ENCODE results near the gene LNPEP. TPM values are rescaled to one million over a fixed set of nuclear protein-coding genes. Genes with fewer than 3 reads are reported as not detected.

The LNPEP gene
- total and polyA plus RNA-seq, 2 of the 4 experiments (the other 2 are of a cell fraction) = 3.6 to 27.4 TPM

GRCh38 chr5:97011567-97011966 lies 75.7 kb downstream of the LNPEP start:
- no peak overlapping the region for H2BK5ac ChIP-seq (ENCODE audit: low read depth, low read length, poor library complexity, severe bottlenecking)
- H3K36me3 ChIP-seq (ENCODE audit: control insufficient read depth, insufficient read depth, low read length) = 0 out of 2 replicates have a peak, but pooled peaks cover 5% of the 10 kb centered on the region
- no peak overlapping the region for H2AK5ac ChIP-seq (ENCODE audit: low read depth, low read length)
- POLR2A ChIA-PET (ENCODE audit: unreplicated experiment) = no interaction called here
- no peak overlapping the region for H3K9ac ChIP-seq (ENCODE audit: low read depth, low read length)
- CTCF ChIA-PET = interaction anchor here (0.7 kb wide), 1 partner anchor 665 kb away, joined by 3 read pairs; no protein-coding TSS in a partner anchor
- no peaks in the 10 kb centered on the region for H3K79me1 ChIP-seq (ENCODE audit: low read depth in 1 of 2, low read length in 2 of 2)
- no peaks in the 10 kb centered on the region for H3K27me3 ChIP-seq (ENCODE audit: control insufficient read depth, insufficient read depth, low read length)
- no peak overlapping the region for H4K5ac ChIP-seq (ENCODE audit: low read depth, low read length)
- H4K91ac ChIP-seq (ENCODE audit: insufficient read depth, low read depth, low read length) = no peak overlapping the region
- ATAC-seq (ENCODE audit: low read depth) (no peak), DNase-seq (no peak)
- H3K18ac ChIP-seq (ENCODE audit: low read depth, low read length) = no peak overlapping the region
- no peaks in the 10 kb centered on the region for H3K4me1 ChIP-seq (ENCODE audit: control insufficient read depth, insufficient read depth, low read length)
- no peak overlapping the region for H3K27ac ChIP-seq (ENCODE audit: insufficient read depth, low read length)
- H3K4me2 ChIP-seq (ENCODE audit: low read depth, low read length) = no peak overlapping the region
- no peak overlapping the region for H3K56ac ChIP-seq (ENCODE audit: extremely low read depth, insufficient read depth, low read length)
- no peak for TF ChIP-seq CHD1 (IDR thresholded peaks at IDR 0.05; ENCODE audit: low read depth, low read length)
- TF ChIP-seq CEBPB (IDR thresholded peaks at IDR 0.05; ENCODE audit: low read depth, low read length) = no peak
- TF ChIP-seq MAZ (IDR thresholded peaks at IDR 0.05; ENCODE audit: borderline replicate concordance, low read depth, low read length) = no peak
- TF ChIP-seq RCOR1 (IDR thresholded peaks at IDR 0.05; ENCODE audit: insufficient replicate concordance, low read length) = no peak
- TF ChIP-seq RAD21 (IDR thresholded peaks at IDR 0.05; ENCODE audit: low read length) = no peak
- TF ChIP-seq, protein P1, sequence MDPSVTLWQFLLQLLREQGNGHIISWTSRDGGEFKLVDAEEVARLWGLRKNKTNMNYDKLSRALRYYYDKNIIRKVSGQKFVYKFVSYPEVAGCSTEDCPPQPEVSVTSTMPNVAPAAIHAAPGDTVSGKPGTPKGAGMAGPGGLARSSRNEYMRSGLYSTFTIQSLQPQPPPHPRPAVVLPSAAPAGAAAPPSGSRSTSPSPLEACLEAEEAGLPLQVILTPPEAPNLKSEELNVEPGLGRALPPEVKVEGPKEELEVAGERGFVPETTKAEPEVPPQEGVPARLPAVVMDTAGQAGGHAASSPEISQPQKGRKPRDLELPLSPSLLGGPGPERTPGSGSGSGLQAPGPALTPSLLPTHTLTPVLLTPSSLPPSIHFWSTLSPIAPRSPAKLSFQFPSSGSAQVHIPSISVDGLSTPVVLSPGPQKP (IDR thresholded peaks at IDR 0.05; ENCODE audit: borderline replicate concordance, low read depth, low read length) = no peak
- TF ChIP-seq, protein P2, sequence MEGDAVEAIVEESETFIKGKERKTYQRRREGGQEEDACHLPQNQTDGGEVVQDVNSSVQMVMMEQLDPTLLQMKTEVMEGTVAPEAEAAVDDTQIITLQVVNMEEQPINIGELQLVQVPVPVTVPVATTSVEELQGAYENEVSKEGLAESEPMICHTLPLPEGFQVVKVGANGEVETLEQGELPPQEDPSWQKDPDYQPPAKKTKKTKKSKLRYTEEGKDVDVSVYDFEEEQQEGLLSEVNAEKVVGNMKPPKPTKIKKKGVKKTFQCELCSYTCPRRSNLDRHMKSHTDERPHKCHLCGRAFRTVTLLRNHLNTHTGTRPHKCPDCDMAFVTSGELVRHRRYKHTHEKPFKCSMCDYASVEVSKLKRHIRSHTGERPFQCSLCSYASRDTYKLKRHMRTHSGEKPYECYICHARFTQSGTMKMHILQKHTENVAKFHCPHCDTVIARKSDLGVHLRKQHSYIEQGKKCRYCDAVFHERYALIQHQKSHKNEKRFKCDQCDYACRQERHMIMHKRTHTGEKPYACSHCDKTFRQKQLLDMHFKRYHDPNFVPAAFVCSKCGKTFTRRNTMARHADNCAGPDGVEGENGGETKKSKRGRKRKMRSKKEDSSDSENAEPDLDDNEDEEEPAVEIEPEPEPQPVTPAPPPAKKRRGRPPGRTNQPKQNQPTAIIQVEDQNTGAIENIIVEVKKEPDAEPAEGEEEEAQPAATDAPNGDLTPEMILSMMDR (conservative IDR thresholded peaks at IDR 0.05; ENCODE audit: low read depth, low read length) = no peak
- TF ChIP-seq SMC3 (IDR thresholded peaks at IDR 0.05; ENCODE audit: low read depth, low read length) = no peak
- no peak for TF ChIP-seq RFX5 (IDR thresholded peaks at IDR 0.05; ENCODE audit: low read depth, low read length)
- TF ChIP-seq MXI1 (IDR thresholded peaks at IDR 0.05; ENCODE audit: borderline replicate concordance, low read depth, low read length) = no peak
- TF ChIP-seq FOS (IDR thresholded peaks at IDR 0.05; ENCODE audit: low read depth, low read length) = no peak
- TF ChIP-seq BHLHE40 (IDR thresholded peaks at IDR 0.05; ENCODE audit: low read depth, low read length) = no peak
- TF ChIP-seq MAFK (IDR thresholded peaks at IDR 0.05; ENCODE audit: low read depth, low read length) = no peak
- no peak for TF ChIP-seq NFE2L2 (IDR thresholded peaks at IDR 0.05; ENCODE audit: low read depth, low read length)
- no peak overlapping the region for H2AK9ac ChIP-seq (replicated peaks; ENCODE audit: low read depth, low read length, poor library complexity)
- no peaks in the 10 kb centered on the region for H4K20me1 ChIP-seq (ENCODE audit: insufficient read depth, low read length)
- no CpG with 5 or more reads among the region's 2 CpGs for WGBS, 2 experiments (ENCODE audit: extremely low coverage in 2 of 2, insufficient read length in 1 of 2)
- H4K8ac ChIP-seq (ENCODE audit: low read depth in 2 of 2, low read length in 2 of 2) = no peak overlapping the region
- H3K14ac ChIP-seq (replicated peaks; ENCODE audit: low read depth, low read length) = no peak overlapping the region
- no TSS peak for BruUV-seq (replicated peaks)
- dilution Hi-C loops (cut with HindIII; ENCODE audit: low sequenced_read_pairs, unreplicated experiment) = no loop called here
- peaks cover 3% of the 10 kb centered on the region; the same call in 1 of the 2 replicates for H3K9me1 ChIP-seq (ENCODE audit: insufficient read depth, low read length)
- no peaks in the 10 kb centered on the region for H3K9me3 ChIP-seq (ENCODE audit: control insufficient read depth, insufficient read depth, low read length)
- H3K4ac ChIP-seq (ENCODE audit: low read depth, low read length) = no peak overlapping the region
- H2BK15ac ChIP-seq (ENCODE audit: low read depth, low read length) = no peak overlapping the region
- H3K23ac ChIP-seq (ENCODE audit: low read depth, low read length) = no peak overlapping the region
- no peak overlapping the region for H2AFZ ChIP-seq (replicated peaks; ENCODE audit: low read length, poor library complexity)
- no peak overlapping the region for H3K4me3 ChIP-seq (ENCODE audit: insufficient read depth, low read depth, low read length)
- in situ Hi-C loops (cut with MboI; ENCODE audit: low sequenced_read_pairs) = no loop called here
- intact Hi-C loops (cut with micrococcal nuclease) = no loop called here
- no peak overlapping the region for H2BK20ac ChIP-seq (ENCODE audit: low read depth, low read length)
- H2BK120ac ChIP-seq (ENCODE audit: low read depth, low read length) = no peak overlapping the region
